Activated effector memory CD4-positive, alpha-beta T cell treated with anti-CD3 and anti-CD28 coated beads, Interleukin-2, amount 50 U/mL, for 16 hours (primary cell): Measurements from ENCODE around the gene DENND10.
"Not testable (repeated sequence)": the region's sequence is repeated elsewhere in the genome, so short reads cannot be mapped to it uniquely, and the experiment has no call there.

Experiments
- DNase-seq: peaks from one replicate; pipeline ENCODE4 v3.0.0-alpha.2; 2020

DENND10 gene

DNA sequence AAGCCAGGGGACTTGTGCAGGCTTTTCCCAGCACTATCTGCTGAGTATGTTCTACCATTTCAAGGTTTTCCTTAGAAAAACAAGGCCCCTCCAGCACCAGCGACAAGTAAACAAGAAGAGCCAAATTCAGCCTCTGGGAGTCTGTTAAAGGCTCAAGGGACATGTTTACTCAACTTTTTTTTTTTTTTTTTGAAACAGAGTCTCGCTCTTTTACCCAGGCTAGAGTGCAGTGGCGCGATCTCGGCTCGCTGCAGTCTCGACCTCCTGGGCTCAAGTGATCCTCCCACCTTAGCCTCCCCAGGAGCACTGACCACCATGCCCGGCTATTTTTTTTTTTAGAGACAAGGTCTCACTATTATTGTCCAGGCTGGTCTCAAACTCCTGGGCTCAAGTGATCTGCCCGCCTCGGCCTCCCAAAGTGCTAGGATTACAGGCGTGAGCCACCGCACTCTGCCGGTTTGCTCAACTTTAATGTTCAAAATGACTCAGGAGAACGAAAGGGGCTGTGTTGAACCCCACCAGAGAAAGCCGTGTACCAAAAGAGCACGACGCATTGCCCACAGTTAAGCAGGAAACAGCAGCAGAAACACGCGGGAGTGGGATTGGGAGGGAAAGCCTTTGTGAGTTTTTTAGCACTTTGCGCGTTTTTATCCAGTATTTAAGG, 73.9 kb downstream of the DENND10 start:
- peak; percentile 75 for DNase-seq

DNA sequence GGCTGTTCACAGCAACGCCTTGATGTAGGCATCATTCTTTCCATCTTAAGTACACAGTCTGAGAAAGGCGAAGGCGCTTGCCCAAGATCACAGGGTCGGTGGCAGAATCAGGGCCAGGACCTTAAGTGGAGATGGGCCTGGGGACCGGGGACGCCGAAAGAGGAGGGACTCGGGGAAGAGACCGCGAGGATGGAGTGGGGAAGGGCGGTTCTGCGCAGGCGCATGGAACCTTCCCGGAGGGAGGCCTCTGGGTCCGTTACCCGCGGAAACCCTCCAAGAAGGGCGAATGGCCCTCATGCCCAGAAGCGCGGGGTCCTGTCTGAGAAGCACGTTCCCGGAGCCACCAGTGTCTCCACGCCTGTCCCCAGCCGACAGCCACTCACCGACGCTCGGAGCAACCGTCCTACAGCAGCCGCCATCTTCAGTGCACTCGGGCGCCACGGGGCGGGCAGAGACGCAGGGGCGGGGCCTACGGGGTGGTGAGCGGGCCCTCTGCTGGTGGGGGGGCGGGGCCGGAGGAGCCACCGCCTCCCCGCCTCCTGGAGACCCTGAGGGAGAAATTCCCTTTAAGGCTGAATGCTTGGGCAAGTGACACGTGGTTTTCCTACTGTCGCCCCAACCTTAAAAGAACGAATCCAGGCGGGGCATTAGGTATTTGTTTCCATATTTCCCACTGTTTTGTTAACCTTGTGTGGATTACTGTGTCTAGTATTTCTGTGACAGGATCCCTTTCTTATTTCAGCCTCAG, 74.6 kb downstream of the DENND10 start, which contains the start of gene PRDX3:
PRDX3 (minus strand) TSS at position 441 of the 748 bp plus-strand sequence; CDS start at position 419, 22 bp downstream.
- DNase-seq: peak; percentile 97

DNA sequence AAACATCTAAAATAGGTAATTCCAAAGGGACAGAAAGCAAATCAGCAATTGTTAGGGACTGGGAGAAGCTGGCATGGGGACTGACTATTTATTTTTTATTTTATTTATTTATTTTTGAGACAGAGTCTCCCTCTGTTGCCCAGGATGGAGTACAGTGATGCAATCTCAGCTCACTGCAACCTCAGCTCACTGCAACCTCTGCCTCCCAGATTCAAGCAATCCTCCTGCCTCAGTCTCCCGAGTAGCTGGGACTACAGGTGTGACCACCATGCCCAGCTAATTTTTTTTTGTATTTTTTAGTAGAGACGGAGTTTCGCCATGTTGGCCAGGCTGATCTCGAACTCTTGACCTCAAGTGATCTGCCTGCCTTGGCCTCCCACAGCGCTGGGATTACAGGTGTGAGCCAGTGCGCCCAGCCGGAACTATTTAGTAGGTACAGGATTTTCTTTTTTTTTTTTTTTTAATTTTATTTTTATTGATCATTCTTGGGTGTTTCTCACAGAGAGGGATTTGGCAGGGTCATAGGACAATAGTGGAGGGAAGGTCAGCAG, 77.0 kb downstream of the DENND10 start:
- DNase-seq: not testable (repeated sequence)

GRCh38 chr10:119183664-119184412, 79.9 kb downstream of the DENND10 start:
- DNase-seq: no peak
